ENCODE results near the gene LYRM4.

DNA sequence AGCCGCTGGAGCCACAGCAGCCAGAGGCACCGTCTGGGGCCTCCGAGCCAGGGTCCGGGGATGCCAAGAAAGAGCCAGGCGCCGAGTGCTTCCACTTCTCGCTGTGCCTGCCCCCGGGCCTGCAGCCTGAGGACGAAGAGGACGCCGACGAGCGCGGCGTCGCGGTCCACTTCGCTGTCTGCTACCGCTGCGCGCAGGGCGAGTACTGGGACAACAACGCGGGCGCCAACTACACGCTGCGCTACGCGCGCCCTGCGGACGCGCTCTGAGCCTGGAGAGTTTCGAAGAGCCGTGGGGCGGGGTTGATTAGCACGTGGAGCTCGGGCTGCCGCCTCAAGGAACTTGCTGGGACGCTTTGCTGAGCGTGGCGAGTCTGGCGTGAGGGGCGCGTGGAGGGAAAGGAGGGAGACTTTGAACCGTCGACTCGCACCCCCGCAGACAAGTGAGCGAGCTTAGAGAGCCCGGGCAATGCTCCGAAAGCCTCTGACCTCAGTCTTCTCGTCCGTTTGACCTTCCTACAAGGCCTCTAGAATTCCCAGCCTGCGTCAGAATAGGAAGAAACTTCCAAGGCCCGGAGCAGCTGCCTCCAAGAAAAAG, 174.4 kb downstream of the LYRM4 start:
- TF ChIP-seq, protein P1, sequence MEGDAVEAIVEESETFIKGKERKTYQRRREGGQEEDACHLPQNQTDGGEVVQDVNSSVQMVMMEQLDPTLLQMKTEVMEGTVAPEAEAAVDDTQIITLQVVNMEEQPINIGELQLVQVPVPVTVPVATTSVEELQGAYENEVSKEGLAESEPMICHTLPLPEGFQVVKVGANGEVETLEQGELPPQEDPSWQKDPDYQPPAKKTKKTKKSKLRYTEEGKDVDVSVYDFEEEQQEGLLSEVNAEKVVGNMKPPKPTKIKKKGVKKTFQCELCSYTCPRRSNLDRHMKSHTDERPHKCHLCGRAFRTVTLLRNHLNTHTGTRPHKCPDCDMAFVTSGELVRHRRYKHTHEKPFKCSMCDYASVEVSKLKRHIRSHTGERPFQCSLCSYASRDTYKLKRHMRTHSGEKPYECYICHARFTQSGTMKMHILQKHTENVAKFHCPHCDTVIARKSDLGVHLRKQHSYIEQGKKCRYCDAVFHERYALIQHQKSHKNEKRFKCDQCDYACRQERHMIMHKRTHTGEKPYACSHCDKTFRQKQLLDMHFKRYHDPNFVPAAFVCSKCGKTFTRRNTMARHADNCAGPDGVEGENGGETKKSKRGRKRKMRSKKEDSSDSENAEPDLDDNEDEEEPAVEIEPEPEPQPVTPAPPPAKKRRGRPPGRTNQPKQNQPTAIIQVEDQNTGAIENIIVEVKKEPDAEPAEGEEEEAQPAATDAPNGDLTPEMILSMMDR (IDR thresholded peaks at IDR 0.05; ENCODE audit: low read depth, low read length): no peak
- TF ChIP-seq EZH2phosphoT487 (IDR thresholded peaks at IDR 0.05; ENCODE audit: low read depth): no peak
